ENCODE measurements around the gene TNS1. TPM values are rescaled to one million over a fixed set of nuclear protein-coding genes. Genes with fewer than 3 reads are reported as not detected.

The TNS1 gene
- total and polyA plus RNA-seq, 8 donors, result 139 to 327 (median 159) TPM

GRCh38 chr2:217875556-217876252 lies 127.1 kb downstream of the TNS1 start:
- Histone ChIP-seq H3K27ac (peak overlapping the region in 1 of 2 donors; percentile 1), H3K27me3 (no peaks in the 10 kb centered on the region), H3K9me3 (no peaks in the 10 kb centered on the region), H3K4me1 (peaks cover 0 to 14% of the 10 kb centered on the region in 2 donors), H3K36me3 (peaks cover 3 to 95% of the 10 kb centered on the region in 2 donors), H3K4me3 (no peak overlapping the region)
- intact Hi-C loops (cut with DNase I), result no loop called here
- no peak for ATAC-seq
- no peak for TF ChIP-seq CTCF (IDR thresholded peaks at IDR 0.05)
- no peak for DNase-seq

GRCh38 chr2:217875138-217875537 lies 127.7 kb downstream of the TNS1 start:
- no peak for DNase-seq
- no peak overlapping the region for H3K27ac ChIP-seq
- H3K9me3 ChIP-seq, result no peaks in the 10 kb centered on the region
- ATAC-seq, result no peak
- intact Hi-C loops (cut with DNase I), result no loop called here
- no peaks in the 10 kb centered on the region for H3K27me3 ChIP-seq
- no peak overlapping the region for H3K4me3 ChIP-seq
- peaks cover 0 to 13% of the 10 kb centered on the region in 2 donors for H3K4me1 ChIP-seq
- H3K36me3 ChIP-seq, result peaks cover 3 to 95% of the 10 kb centered on the region in 2 donors
- no peak for TF ChIP-seq CTCF (IDR thresholded peaks at IDR 0.05)

- Histone ChIP-seq H3K27ac (no peak overlapping the region), H3K4me1 (peaks cover 0 to 21% of the 10 kb centered on the region in 2 donors), H3K4me3 (no peak overlapping the region), H3K9me3 (no peaks in the 10 kb centered on the region), H3K36me3 (peaks cover 3 to 94% of the 10 kb centered on the region in 2 donors), H3K27me3 (no peaks in the 10 kb centered on the region)
- no peak for DNase-seq
- ATAC-seq, result no peak
- no peak for TF ChIP-seq CTCF (IDR thresholded peaks at IDR 0.05)
- intact Hi-C loops (cut with DNase I), result no loop called here
These were observed 129.4 kb downstream of the TNS1 start for GRCh38 chr2:217873371-217873770.

GRCh38 chr2:217872319-217872718 lies 130.5 kb downstream of the TNS1 start:
- no peak for ATAC-seq
- H3K36me3 ChIP-seq, result peaks cover 3 to 94% of the 10 kb centered on the region in 2 donors
- TF ChIP-seq CTCF (IDR thresholded peaks at IDR 0.05), result no peak
- no peaks in the 10 kb centered on the region for H3K27me3 ChIP-seq
- no peak for DNase-seq
- H3K4me1 ChIP-seq, result peaks cover 0 to 21% of the 10 kb centered on the region in 2 donors
- no peaks in the 10 kb centered on the region for H3K9me3 ChIP-seq
- H3K4me3 ChIP-seq, result no peak overlapping the region
- H3K27ac ChIP-seq, result no peak overlapping the region
- intact Hi-C loops (cut with DNase I), result no loop called here

- Histone ChIP-seq H3K27me3 (no peaks in the 10 kb centered on the region), H3K4me1 (peaks cover 0 to 14% of the 10 kb centered on the region in 2 donors), H3K9me3 (no peaks in the 10 kb centered on the region), H3K27ac (no peak overlapping the region), H3K4me3 (no peak overlapping the region), H3K36me3 (peaks cover 3 to 95% of the 10 kb centered on the region in 2 donors)
- intact Hi-C loops (cut with DNase I), result no loop called here
- DNase-seq (no peak), ATAC-seq (no peak)
- no peak for TF ChIP-seq CTCF (IDR thresholded peaks at IDR 0.05)
These were observed 132.2 kb downstream of the TNS1 start for GRCh38 chr2:217870528-217871011.
